ENCODE results near the gene PLD6. TPM values are rescaled to one million over a fixed set of nuclear protein-coding genes. Genes with fewer than 3 reads are reported as not detected.

PLD6 gene
- total RNA-seq, 2 donors from 2014 or later: 9.5 to 26.4 TPM

DNA sequence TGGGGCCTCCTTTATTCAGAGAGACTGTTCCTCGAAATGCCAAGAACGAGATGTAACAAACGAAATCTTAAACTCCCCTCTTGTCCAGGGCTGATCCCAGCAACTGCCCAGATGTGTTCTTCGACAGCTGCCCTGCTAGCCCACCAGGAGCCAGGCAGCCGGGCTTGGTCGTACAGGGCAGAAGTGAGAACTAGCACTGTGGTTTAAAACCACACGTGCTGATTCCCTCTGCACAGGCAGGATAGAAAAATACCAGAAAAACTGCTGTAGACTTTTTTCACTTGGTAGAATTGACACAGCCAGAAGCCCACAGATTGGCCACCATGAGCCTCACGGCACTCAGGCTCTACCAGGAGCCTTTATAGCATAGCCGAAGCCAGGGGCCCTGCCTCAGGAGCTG, 33.1 kb downstream of the PLD6 start:
- no peak for DNase-seq (ENCODE audit: low spot score)
- peaks cover 0 to 24% of the 10 kb centered on the region in 2 donors for H3K36me3 ChIP-seq
- H3K4me3 ChIP-seq: no peak overlapping the region
- H3K4me1 ChIP-seq (replicated peaks): no peaks in the 10 kb centered on the region
- no peak overlapping the region for H3K27ac ChIP-seq
- no peak for TF ChIP-seq POLR2A (IDR thresholded peaks at IDR 0.05)
- TF ChIP-seq, protein P1, sequence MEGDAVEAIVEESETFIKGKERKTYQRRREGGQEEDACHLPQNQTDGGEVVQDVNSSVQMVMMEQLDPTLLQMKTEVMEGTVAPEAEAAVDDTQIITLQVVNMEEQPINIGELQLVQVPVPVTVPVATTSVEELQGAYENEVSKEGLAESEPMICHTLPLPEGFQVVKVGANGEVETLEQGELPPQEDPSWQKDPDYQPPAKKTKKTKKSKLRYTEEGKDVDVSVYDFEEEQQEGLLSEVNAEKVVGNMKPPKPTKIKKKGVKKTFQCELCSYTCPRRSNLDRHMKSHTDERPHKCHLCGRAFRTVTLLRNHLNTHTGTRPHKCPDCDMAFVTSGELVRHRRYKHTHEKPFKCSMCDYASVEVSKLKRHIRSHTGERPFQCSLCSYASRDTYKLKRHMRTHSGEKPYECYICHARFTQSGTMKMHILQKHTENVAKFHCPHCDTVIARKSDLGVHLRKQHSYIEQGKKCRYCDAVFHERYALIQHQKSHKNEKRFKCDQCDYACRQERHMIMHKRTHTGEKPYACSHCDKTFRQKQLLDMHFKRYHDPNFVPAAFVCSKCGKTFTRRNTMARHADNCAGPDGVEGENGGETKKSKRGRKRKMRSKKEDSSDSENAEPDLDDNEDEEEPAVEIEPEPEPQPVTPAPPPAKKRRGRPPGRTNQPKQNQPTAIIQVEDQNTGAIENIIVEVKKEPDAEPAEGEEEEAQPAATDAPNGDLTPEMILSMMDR (IDR thresholded peaks at IDR 0.05): no peak
- no peak for TF ChIP-seq POLR2AphosphoS5 (IDR thresholded peaks at IDR 0.05)
- WGBS: 85% methylated on average over 9 of the region's 9 CpGs
- H3K27me3 ChIP-seq (replicated peaks; ENCODE audit: insufficient read depth): no peaks in the 10 kb centered on the region
- intact Hi-C loops (cut with DNase I): no loop called here
- no peaks in the 10 kb centered on the region for H3K9me3 ChIP-seq

- DNase-seq (ENCODE audit: low spot score): no peak
- no peak overlapping the region for H3K27ac ChIP-seq
- no peaks in the 10 kb centered on the region for H3K4me1 ChIP-seq (replicated peaks)
Observed at GRCh38 chr17:17172001-17172939, 33.9 kb downstream of the PLD6 start.

GRCh38 chr17:17171186-17171585, 34.9 kb downstream of the PLD6 start:
- Histone ChIP-seq H3K36me3 (peaks cover 12 to 18% of the 10 kb centered on the region in 2 donors), H3K4me3 (no peak overlapping the region), H3K27ac (peak overlapping the region; percentile 6 to 24), H3K4me1 (replicated peaks) (no peaks in the 10 kb centered on the region), H3K9me3 (no peaks in the 10 kb centered on the region), H3K27me3 (replicated peaks; ENCODE audit: insufficient read depth) (no peaks in the 10 kb centered on the region)
- TF ChIP-seq POLR2A (IDR thresholded peaks at IDR 0.05): no peak
- TF ChIP-seq, protein P1 (IDR thresholded peaks at IDR 0.05): no peak
- TF ChIP-seq POLR2AphosphoS5 (IDR thresholded peaks at IDR 0.05): no peak
- no peak for DNase-seq (ENCODE audit: low spot score)
- intact Hi-C loops (cut with DNase I): no loop called here
- WGBS: 75% methylated on average over 7 of the region's 7 CpGs

More at GRCh38 chr17:17172001-17172939, 33.9 kb downstream of the PLD6 start:
- H3K36me3 ChIP-seq: peaks cover 2 to 27% of the 10 kb centered on the region in 2 donors
- TF ChIP-seq, protein P1 (IDR thresholded peaks at IDR 0.05): peak in 1 of 4 experiments; percentile 22
- TF ChIP-seq POLR2AphosphoS5 (IDR thresholded peaks at IDR 0.05): no peak
- H3K9me3 ChIP-seq: no peaks in the 10 kb centered on the region
- WGBS: 59% methylated on average over 26 of the region's 26 CpGs
- H3K4me3 ChIP-seq: no peak overlapping the region
- intact Hi-C loops (cut with DNase I): no loop called here
- H3K27me3 ChIP-seq (replicated peaks; ENCODE audit: insufficient read depth): no peaks in the 10 kb centered on the region

DNA sequence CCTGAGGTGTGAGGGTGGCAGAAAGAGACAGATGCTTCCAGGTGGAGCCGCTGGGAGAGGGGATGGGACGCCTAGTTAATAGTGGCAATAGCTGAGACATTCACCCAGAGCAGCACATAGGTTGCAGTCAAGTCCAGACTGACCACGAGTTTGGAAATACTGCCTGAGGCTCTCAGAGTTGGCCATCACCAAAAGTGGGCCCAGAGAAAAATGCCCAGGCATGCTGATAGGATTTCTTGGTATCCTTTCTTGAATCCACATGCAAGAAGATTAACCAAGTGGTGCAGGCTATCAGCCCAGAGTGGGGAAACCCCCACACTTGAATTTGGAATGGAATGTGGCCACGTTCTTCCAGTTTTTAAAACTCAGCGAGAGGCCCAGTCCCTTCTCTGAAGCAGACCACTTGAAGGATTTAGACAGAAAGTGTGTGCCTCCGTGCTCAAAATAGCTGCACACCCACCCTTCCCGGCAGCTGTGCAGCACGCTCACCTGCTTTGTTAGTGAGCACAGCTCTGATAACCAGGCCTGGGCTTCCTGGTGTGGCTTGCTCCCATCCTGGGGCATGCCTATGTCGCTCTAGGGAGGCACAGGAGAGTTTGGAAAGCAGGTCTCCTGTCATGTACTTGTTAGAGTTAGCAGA, 35.7 kb downstream of the PLD6 start:
- H3K36me3 ChIP-seq: peaks cover 11 to 14% of the 10 kb centered on the region in 2 donors
- peak; percentile 41 for DNase-seq (ENCODE audit: low spot score)
- TF ChIP-seq, protein P1 (IDR thresholded peaks at IDR 0.05): no peak
- peak; percentile 52 for TF ChIP-seq POLR2AphosphoS5 (IDR thresholded peaks at IDR 0.05)
- no peaks in the 10 kb centered on the region for H3K27me3 ChIP-seq (replicated peaks; ENCODE audit: insufficient read depth)
- no peaks in the 10 kb centered on the region for H3K9me3 ChIP-seq
- H3K27ac ChIP-seq: peak overlapping the region; percentile 6 to 24
- WGBS: 48% methylated on average over 9 of the region's 9 CpGs
- no peaks in the 10 kb centered on the region for H3K4me1 ChIP-seq (replicated peaks)
- intact Hi-C loops (cut with DNase I): no loop called here
- no peak overlapping the region for H3K4me3 ChIP-seq

Measured in prostate gland (tissue), 2 donors.